Glutamatergic neuron (in vitro differentiated cells): Measurements from ENCODE around the gene COX19. TPM values are rescaled to one million over a fixed set of nuclear protein-coding genes. Genes with fewer than 3 reads are reported as not detected.

Source experiments
- DNase-seq: peaks from one replicate; pipeline ENCODE4 v3.0.0; 2022
- H3K27ac Mint-ChIP-seq: one replicate; pipeline ENCODE4 v1.8.0; 2020; ENCODE audit warnings: mild to moderate bottlenecking, mixed read lengths, inconsistent platforms; ENCODE audit not compliant: unreplicated experiment
- H3K27me3 Mint-ChIP-seq: one replicate; pipeline ENCODE4 v1.8.0; 2020; ENCODE audit warnings: mild to moderate bottlenecking, moderate library complexity, mixed read lengths, inconsistent platforms; ENCODE audit not compliant: unreplicated experiment
- H3K36me3 Mint-ChIP-seq: one replicate; pipeline ENCODE4 v1.8.0; 2020; ENCODE audit warnings: mild to moderate bottlenecking, mixed read lengths, inconsistent platforms; ENCODE audit not compliant: unreplicated experiment
- H3K4me1 Mint-ChIP-seq: one replicate; pipeline ENCODE4 v1.8.0; 2020; ENCODE audit warnings: mild to moderate bottlenecking, low read depth, mixed read lengths, inconsistent platforms; ENCODE audit not compliant: unreplicated experiment
- H3K4me3 Mint-ChIP-seq: one replicate; pipeline ENCODE4 v1.8.0; 2020; ENCODE audit warnings: mild to moderate bottlenecking, mixed read lengths, inconsistent platforms; ENCODE audit not compliant: unreplicated experiment
- H3K9me3 Mint-ChIP-seq: one replicate; pipeline ENCODE4 v1.8.0; 2020; ENCODE audit warnings: mild to moderate bottlenecking, moderate library complexity, mixed read lengths, inconsistent platforms; ENCODE audit not compliant: unreplicated experiment
- total RNA-seq: library from RNA; stranded (reverse); fragmentation: NEBNext Ultra II Directional; extraction: Animal tissue kit (Norgen Biotek cat#: 25700); gene quantifications from one replicate; pipeline ENCODE4 v1.2.1, GENCODE V29; 2021; ENCODE audit not compliant: unreplicated experiment
- TF ChIP-seq, protein P1 (sequence below): fragments of 200-600 bp; sonication (generic); IDR thresholded peaks from one replicate; pipeline ENCODE4 v1.5.0; 2021; ENCODE audit not compliant: partially characterized antibody, unreplicated experiment

The COX19 gene
- total RNA-seq, 1 donor from 2014 or later, result 18.4 TPM

DNA sequence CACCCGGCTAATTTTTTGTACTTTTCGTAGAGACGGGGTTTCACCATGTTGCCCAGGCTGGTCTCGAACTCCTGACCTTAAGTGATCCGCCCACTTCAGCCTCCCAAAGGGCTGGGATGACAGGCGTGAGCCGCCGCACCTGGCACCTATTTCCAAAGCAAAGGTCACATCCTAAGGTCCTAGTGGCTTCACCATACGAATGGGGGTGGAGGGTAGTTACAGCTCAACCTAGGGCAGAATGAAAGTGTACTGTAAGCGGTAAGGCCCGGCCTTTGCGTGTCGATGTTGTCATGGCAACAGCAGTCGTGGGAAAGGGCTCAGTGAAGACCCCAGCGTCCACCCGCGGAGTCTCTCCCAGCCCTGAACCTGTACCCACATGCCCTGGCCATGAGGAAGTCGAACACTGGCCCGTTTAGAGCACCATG, 1.6 kb upstream of the COX19 start:
- no peaks in the 10 kb centered on the region for H3K36me3 Mint-ChIP-seq
- H3K4me1 Mint-ChIP-seq, result peaks cover 16% of the 10 kb centered on the region
- no peak for DNase-seq
- TF ChIP-seq, protein P1, sequence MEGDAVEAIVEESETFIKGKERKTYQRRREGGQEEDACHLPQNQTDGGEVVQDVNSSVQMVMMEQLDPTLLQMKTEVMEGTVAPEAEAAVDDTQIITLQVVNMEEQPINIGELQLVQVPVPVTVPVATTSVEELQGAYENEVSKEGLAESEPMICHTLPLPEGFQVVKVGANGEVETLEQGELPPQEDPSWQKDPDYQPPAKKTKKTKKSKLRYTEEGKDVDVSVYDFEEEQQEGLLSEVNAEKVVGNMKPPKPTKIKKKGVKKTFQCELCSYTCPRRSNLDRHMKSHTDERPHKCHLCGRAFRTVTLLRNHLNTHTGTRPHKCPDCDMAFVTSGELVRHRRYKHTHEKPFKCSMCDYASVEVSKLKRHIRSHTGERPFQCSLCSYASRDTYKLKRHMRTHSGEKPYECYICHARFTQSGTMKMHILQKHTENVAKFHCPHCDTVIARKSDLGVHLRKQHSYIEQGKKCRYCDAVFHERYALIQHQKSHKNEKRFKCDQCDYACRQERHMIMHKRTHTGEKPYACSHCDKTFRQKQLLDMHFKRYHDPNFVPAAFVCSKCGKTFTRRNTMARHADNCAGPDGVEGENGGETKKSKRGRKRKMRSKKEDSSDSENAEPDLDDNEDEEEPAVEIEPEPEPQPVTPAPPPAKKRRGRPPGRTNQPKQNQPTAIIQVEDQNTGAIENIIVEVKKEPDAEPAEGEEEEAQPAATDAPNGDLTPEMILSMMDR, result no peak
- H3K27ac Mint-ChIP-seq, result no peak overlapping the region
- H3K4me3 Mint-ChIP-seq, result no peak overlapping the region
- H3K27me3 Mint-ChIP-seq, result peaks cover 6% of the 10 kb centered on the region
- H3K9me3 Mint-ChIP-seq, result peaks cover 10% of the 10 kb centered on the region

DNA sequence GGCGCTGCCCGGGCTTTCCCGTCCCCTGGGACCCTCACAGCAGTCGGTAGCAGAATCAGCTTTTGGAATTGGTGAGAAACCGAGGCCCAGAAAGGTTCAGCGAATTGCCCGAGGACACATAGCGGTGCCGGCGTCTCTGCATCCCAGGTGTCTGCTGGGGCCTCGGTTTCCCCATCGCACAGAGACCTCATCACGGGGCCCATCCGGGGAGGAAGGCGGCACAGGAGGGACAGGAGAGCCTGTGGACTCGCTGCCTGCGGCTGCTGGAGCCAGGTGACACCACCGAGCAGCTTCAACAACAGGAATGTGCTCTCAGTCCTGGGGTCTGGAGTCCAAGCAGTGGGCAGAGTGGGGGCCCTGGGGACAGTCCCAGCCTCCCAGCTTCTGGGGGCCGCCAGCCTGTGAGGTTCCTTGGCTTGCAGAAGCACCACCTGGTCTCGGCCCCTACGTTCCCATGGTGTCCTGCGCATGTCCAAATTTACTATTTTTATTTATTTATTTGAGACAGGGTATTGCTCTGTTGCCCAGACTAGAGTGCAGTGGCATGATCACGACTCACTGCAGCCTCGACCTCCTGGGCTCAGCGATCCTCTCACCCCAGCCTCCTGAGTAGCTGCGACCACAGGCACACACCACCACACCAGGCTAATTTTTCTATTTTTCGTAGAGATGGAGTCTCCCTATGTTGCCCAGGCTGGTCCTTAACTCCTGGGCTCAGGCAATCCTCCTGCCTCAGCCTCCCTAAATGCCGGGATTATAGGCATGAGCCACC, 539 bp upstream of the COX19 start:
- Mint-ChIP-seq H3K9me3 (peaks cover 5% of the 10 kb centered on the region), H3K27me3 (peaks cover under 1% of the 10 kb centered on the region), H3K36me3 (no peaks in the 10 kb centered on the region), H3K27ac (no peak overlapping the region), H3K4me1 (peaks cover 23% of the 10 kb centered on the region), H3K4me3 (no peak overlapping the region)
- no peak for DNase-seq
- TF ChIP-seq, protein P1, result no peak

DNA sequence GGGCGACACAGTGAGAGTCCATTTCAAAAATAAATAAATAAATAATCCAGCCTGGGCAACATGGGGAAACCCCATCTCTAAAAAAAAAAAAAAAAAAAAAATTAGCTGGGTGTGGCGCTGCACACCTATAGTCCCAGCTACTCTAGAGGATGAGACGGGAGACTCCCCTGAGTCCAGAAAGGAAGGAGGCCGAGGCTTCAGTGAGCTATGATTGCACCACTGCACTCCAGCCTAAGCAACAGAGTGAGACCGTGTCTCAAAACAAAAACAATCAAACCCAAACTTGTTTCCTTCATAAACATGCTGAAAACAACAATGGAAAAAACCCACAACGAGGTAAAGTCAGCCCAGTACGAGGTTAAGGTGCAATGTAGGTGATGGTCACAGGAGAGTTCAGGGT, 1.2 kb downstream of the COX19 start:
- peaks cover 5% of the 10 kb centered on the region for H3K9me3 Mint-ChIP-seq
- DNase-seq, result no peak
- H3K4me3 Mint-ChIP-seq, result peak overlapping the region; percentile 95
- no peaks in the 10 kb centered on the region for H3K36me3 Mint-ChIP-seq
- peak overlapping the region; percentile 82 for H3K27ac Mint-ChIP-seq
- peaks cover 21% of the 10 kb centered on the region for H3K4me1 Mint-ChIP-seq
- TF ChIP-seq, protein P1, result no peak
- H3K27me3 Mint-ChIP-seq, result no peaks in the 10 kb centered on the region

DNA sequence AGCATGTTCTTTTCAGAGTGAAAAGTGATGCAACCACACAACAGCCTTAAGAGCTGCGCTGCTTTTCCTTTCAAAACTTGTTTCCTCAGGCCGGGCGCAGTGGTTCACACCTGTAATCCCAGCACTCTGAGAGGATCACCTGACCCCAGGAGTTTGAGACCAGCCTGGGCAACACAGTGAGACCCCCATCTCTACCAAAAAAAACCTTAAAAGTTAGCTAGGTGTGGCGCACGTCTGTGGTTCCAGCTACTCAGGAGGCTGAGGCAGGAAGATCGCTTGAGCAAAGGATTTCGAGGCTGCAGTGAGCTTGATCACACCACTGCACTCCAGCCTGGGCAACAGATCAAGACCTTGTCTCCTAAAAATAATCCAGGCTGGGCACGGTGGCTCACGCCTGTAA, 2.0 kb downstream of the COX19 start:
- no peaks in the 10 kb centered on the region for H3K27me3 Mint-ChIP-seq
- H3K9me3 Mint-ChIP-seq, result peaks cover 5% of the 10 kb centered on the region
- H3K4me1 Mint-ChIP-seq, result peaks cover 21% of the 10 kb centered on the region

More for the DNA sequence above, 2.0 kb downstream of the COX19 start:
- TF ChIP-seq, protein P1, result no peak
- H3K4me3 Mint-ChIP-seq, result peak overlapping the region; percentile 38
- no peak overlapping the region for H3K27ac Mint-ChIP-seq
- H3K36me3 Mint-ChIP-seq, result no peaks in the 10 kb centered on the region
- DNase-seq, result no peak
